Activated naive CD8-positive, alpha-beta T cell treated with anti-CD3 and anti-CD28 coated beads, Interleukin-2, amount 50 U/mL, for 24 hours (primary cell): ENCODE data around the gene MARCOL.
"Not testable (repeated sequence)": the region's sequence is repeated elsewhere in the genome, so short reads cannot be mapped to it uniquely, and the experiment has no call there.

Experiments
- ATAC-seq: fragments of 150-1000 bp; cut with Tn5 transposase; one replicate; pipeline ENCODE4 v1.10.0; 2021
- DNase-seq: peaks from one replicate; pipeline ENCODE4 v3.0.0; 2021
- H3K27ac Mint-ChIP-seq: one replicate; pipeline ENCODE4 v1.8.0; 2021; ENCODE audit warnings: mild to moderate bottlenecking, mixed read lengths
- H3K27me3 Mint-ChIP-seq: one replicate; pipeline ENCODE4 v1.8.0; 2021; ENCODE audit warnings: mixed read lengths
- H3K36me3 Mint-ChIP-seq: one replicate; pipeline ENCODE4 v1.8.0; 2021; ENCODE audit warnings: low read depth, mixed read lengths
- H3K4me1 Mint-ChIP-seq: one replicate; pipeline ENCODE4 v1.8.0; 2021; ENCODE audit warnings: mixed read lengths
- H3K4me3 Mint-ChIP-seq: one replicate; pipeline ENCODE4 v1.8.0; 2021; ENCODE audit warnings: mild to moderate bottlenecking, moderate library complexity, mixed read lengths
- H3K9me3 Mint-ChIP-seq: one replicate; pipeline ENCODE4 v1.8.0; 2021; ENCODE audit warnings: mixed read lengths

MARCOL gene

DNA sequence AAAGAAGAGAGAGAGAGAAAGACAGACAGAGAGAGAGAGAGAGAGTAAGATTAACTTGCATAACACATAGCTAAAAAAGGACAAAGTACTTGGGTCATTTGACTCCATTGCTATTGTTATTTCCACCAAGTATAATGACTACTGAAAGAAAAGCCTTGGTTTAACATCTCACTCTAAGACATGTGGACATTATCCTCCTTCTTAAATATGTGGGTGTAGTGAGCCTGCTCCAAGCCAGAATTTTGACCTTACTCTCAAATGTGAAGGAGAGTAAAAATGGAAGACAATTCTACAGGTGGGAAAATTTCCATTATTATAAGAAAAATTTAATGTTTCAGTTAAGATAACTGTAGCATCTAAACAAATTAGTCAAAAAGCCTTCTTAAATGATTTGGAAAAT, 8.5 kb upstream of the MARCOL start:
- no peaks in the 10 kb centered on the region for H3K36me3 Mint-ChIP-seq
- DNase-seq (no peak), ATAC-seq (no peak)
- H3K4me3 Mint-ChIP-seq, result no peak overlapping the region
- H3K27me3 Mint-ChIP-seq, result peaks cover 14% of the 10 kb centered on the region
- H3K27ac Mint-ChIP-seq, result no peak overlapping the region
- H3K9me3 Mint-ChIP-seq, result no peaks in the 10 kb centered on the region
- no peaks in the 10 kb centered on the region for H3K4me1 Mint-ChIP-seq

DNA sequence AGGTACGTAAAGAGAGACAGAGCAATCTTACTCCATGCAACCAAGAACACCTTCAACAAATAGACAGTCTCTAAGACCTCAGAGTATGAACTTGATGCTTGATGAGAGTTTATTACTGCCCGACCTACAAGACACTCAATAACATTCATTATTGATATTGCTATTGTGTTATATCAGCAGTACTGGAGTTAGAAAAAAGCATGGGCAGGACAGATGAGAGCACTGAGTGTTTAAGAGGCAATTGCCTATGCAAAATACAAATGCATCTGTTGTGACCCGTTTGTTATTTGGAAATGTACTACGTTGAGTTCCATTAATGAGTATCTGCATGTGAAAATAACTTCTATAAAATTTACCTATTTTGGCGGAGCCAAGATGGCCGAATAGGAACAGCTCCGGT, 8.1 kb upstream of the MARCOL start:
- H3K4me3 Mint-ChIP-seq, result no peak overlapping the region
- ATAC-seq (no peak), DNase-seq (no peak)
- no peaks in the 10 kb centered on the region for H3K4me1 Mint-ChIP-seq
- H3K9me3 Mint-ChIP-seq, result no peaks in the 10 kb centered on the region
- no peak overlapping the region for H3K27ac Mint-ChIP-seq
- H3K36me3 Mint-ChIP-seq, result no peaks in the 10 kb centered on the region
- peaks cover 13% of the 10 kb centered on the region for H3K27me3 Mint-ChIP-seq

GRCh38 chr5:148237785-148238417, 424 bp upstream of the MARCOL start:
- DNase-seq, result no peak
- Mint-ChIP-seq H3K4me1 (no peaks in the 10 kb centered on the region), H3K36me3 (no peaks in the 10 kb centered on the region), H3K9me3 (no peaks in the 10 kb centered on the region), H3K27me3 (no peaks in the 10 kb centered on the region), H3K4me3 (no peak overlapping the region), H3K27ac (no peak overlapping the region)
- ATAC-seq, result no peak

- Mint-ChIP-seq H3K4me3 (no peak overlapping the region), H3K27ac (no peak overlapping the region), H3K9me3 (peaks cover 4% of the 10 kb centered on the region), H3K36me3 (no peaks in the 10 kb centered on the region), H3K4me1 (no peaks in the 10 kb centered on the region), H3K27me3 (no peaks in the 10 kb centered on the region)
- DNase-seq, result no peak
- ATAC-seq, result no peak
These were observed 10.6 kb downstream of the MARCOL start for GRCh38 chr5:148248894-148249293.

GRCh38 chr5:148255456-148255855, 17.1 kb downstream of the MARCOL start:
- Mint-ChIP-seq H3K4me1 (no peaks in the 10 kb centered on the region), H3K36me3 (no peaks in the 10 kb centered on the region), H3K4me3 (no peak overlapping the region), H3K9me3 (peaks cover 31% of the 10 kb centered on the region), H3K27ac (no peak overlapping the region), H3K27me3 (no peaks in the 10 kb centered on the region)
- ATAC-seq (no peak), DNase-seq (no peak)

DNA sequence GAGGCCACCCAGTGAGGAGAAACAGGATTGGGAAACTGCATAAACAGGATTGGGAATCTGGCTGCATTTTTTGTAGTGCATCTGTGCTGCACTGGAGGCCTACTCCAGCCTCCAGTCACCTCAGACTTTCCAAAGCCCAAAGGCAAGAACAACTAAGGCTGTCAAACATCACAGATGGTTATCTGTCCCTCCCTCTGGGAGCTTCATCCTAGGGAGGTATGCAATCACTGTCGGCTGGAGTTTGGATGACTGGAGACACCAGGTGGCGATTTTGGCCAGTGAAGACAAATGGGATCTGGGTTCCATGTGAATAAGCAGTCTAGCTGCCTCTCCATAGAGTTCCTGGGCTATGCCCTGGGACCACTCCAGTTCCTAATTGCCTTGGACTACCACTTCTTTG, 21.0 kb downstream of the MARCOL start:
- H3K4me1 Mint-ChIP-seq, result no peaks in the 10 kb centered on the region
- DNase-seq, result no peak
- no peaks in the 10 kb centered on the region for H3K27me3 Mint-ChIP-seq
- no peaks in the 10 kb centered on the region for H3K36me3 Mint-ChIP-seq
- ATAC-seq, result no peak
- no peak overlapping the region for H3K27ac Mint-ChIP-seq
- H3K4me3 Mint-ChIP-seq, result no peak overlapping the region
- H3K9me3 Mint-ChIP-seq, result peaks cover 34% of the 10 kb centered on the region

- Mint-ChIP-seq H3K27me3 (no peaks in the 10 kb centered on the region), H3K4me3 (no peak overlapping the region), H3K36me3 (no peaks in the 10 kb centered on the region), H3K27ac (no peak overlapping the region), H3K9me3 (peaks cover 37% of the 10 kb centered on the region), H3K4me1 (no peaks in the 10 kb centered on the region)
- no peak for DNase-seq
- ATAC-seq, result no peak
These were observed 22.9 kb downstream of the MARCOL start for GRCh38 chr5:148261221-148261620.

GRCh38 chr5:148267962-148268361, 29.6 kb downstream of the MARCOL start:
- Mint-ChIP-seq H3K36me3 (no peaks in the 10 kb centered on the region), H3K9me3 (peaks cover 12% of the 10 kb centered on the region), H3K4me1 (no peaks in the 10 kb centered on the region), H3K27me3 (no peaks in the 10 kb centered on the region), H3K4me3 (no peak overlapping the region), H3K27ac (no peak overlapping the region)
- DNase-seq, result no peak
- no peak for ATAC-seq

- Mint-ChIP-seq H3K4me1 (no peaks in the 10 kb centered on the region), H3K36me3 (no peaks in the 10 kb centered on the region), H3K4me3 (no peak within 1 kb of the TSS), H3K27ac (no peak within 1 kb of the TSS), H3K9me3 (peaks cover 12% of the 10 kb centered on the region), H3K27me3 (no peaks in the 10 kb centered on the region)
- ATAC-seq, result no peak
- no peak for DNase-seq
These were observed 30.2 kb downstream of the MARCOL start, which contains the start of gene SPINK13 for GRCh38 chr5:148268566-148268965. SPINK13 (plus strand) TSS chr5:148268794; CDS start chr5:148270073, 1,279 bp downstream.

DNA sequence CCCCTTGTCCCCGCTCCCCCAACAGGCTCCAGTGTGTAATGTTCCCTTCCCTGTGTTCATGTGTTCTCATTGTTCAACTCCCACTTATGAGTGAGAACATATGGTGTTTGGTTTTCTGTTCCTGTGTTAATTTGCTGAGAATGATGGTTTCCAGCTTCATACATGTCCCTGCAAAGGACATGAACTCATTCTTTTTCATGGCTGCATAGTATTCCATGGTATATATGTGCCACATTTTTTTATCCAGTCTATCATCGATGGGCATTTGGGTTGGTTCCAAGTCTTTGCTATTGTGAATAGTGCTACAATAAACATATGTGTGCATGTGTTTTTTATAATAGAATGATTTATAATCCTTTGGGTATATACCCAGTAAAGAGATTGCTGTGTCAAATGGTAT, 36.8 kb downstream of the MARCOL start:
- peaks cover 30% of the 10 kb centered on the region for H3K9me3 Mint-ChIP-seq
- not testable (repeated sequence) for H3K4me3 Mint-ChIP-seq, H3K36me3 Mint-ChIP-seq, H3K4me1 Mint-ChIP-seq, H3K27me3 Mint-ChIP-seq, ATAC-seq, H3K27ac Mint-ChIP-seq, DNase-seq

- peaks cover 32% of the 10 kb centered on the region for H3K9me3 Mint-ChIP-seq
- H3K4me3 Mint-ChIP-seq, H3K36me3 Mint-ChIP-seq, H3K4me1 Mint-ChIP-seq, H3K27me3 Mint-ChIP-seq, ATAC-seq, H3K27ac Mint-ChIP-seq: not testable (repeated sequence)
- peak; percentile 1 for DNase-seq
These were observed 42.6 kb downstream of the MARCOL start for GRCh38 chr5:148280893-148281292.

- not testable (repeated sequence) for H3K4me1 Mint-ChIP-seq, H3K27me3 Mint-ChIP-seq, H3K27ac Mint-ChIP-seq, H3K4me3 Mint-ChIP-seq, H3K36me3 Mint-ChIP-seq, DNase-seq, ATAC-seq
- peaks cover 28% of the 10 kb centered on the region for H3K9me3 Mint-ChIP-seq
These were observed 43.0 kb downstream of the MARCOL start for GRCh38 chr5:148281336-148281735.

DNA sequence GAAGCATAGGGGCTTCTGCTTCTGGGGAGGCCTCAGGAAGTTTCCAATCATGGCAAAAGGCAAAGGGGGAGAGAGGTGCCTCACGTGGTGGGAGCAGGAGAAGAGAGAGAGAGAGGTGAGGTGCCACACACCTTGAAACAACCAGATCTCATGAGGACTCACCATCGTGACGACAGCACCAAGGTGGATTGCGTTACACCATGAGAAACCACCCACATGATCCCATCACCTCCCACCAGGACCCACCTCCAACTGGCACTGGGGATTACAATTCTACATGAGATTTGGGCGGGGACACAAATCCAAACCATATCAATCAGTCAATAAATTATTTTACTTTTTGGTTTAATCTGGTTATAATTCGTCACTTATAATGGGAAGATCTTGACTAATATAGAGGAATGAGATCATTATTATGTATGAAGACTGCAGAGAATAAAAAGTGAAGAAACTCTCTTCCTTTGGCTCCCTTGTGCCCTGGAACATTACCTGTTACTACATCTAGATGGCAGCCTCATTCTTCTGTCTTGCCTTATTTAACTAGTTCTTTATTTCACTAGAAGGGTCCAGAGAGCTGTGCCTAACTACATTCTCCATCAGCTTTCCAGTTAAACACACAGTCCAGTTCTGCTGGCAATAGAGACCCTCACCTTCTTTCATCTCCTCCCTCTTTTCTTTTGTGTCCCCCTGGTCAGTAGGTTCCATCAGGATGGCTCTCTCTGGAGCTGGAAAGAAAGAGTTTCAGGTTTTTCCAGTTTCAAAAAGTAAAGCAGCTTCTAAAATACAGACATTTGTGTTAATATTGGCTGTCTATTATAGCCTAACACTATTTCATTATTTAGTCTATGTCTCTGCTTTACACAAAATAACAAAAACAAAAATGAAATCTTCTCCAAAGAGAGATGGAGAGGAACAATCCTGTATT, 52.2 kb downstream of the MARCOL start:
- Mint-ChIP-seq H3K27me3 (no peaks in the 10 kb centered on the region), H3K9me3 (no peaks in the 10 kb centered on the region), H3K27ac (no peak overlapping the region), H3K4me3 (no peak overlapping the region), H3K4me1 (no peaks in the 10 kb centered on the region), H3K36me3 (no peaks in the 10 kb centered on the region)
- ATAC-seq, result peak; percentile 40
- no peak for DNase-seq
